GM23338 (cell line): Measurements from ENCODE around the gene NRIP1.

Experiments
- POLR2AphosphoS5 ChIP-seq: IDR thresholded peaks from 2 replicates; pipeline ENCODE4 v1.6.1; 2016; ENCODE audit warnings: antibody characterized with exemption, low read depth
- TF ChIP-seq, protein P1 (sequence below), 2 experiments: fragments of 200-600 bp in 1 of 2; sonication (generic) in 1 of 2; conservative IDR thresholded peaks; 2 replicates each; pipeline versions ENCODE4 v1.5.1 to v1.6.1; 2016 to 2017; ENCODE audit warnings: antibody characterized with exemption in 2 of 2, low read depth in 2 of 2, mild to moderate bottlenecking in 2 of 2, moderate library complexity in 1 of 2

- TF ChIP-seq, protein P1, sequence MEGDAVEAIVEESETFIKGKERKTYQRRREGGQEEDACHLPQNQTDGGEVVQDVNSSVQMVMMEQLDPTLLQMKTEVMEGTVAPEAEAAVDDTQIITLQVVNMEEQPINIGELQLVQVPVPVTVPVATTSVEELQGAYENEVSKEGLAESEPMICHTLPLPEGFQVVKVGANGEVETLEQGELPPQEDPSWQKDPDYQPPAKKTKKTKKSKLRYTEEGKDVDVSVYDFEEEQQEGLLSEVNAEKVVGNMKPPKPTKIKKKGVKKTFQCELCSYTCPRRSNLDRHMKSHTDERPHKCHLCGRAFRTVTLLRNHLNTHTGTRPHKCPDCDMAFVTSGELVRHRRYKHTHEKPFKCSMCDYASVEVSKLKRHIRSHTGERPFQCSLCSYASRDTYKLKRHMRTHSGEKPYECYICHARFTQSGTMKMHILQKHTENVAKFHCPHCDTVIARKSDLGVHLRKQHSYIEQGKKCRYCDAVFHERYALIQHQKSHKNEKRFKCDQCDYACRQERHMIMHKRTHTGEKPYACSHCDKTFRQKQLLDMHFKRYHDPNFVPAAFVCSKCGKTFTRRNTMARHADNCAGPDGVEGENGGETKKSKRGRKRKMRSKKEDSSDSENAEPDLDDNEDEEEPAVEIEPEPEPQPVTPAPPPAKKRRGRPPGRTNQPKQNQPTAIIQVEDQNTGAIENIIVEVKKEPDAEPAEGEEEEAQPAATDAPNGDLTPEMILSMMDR (conservative IDR thresholded peaks at IDR 0.05; ENCODE audit: low read depth in 2 of 2), result no peak
- TF ChIP-seq POLR2AphosphoS5, result no peak
Measured at GRCh38 chr21:14995695-14996490, 68.9 kb downstream of the NRIP1 start.
